Smooth muscle cell of the brain vasculature (primary cell): ENCODE data around the gene FOXQ1.
A peak's percentile ranks its signal among the peaks of the same experiment; 100 is the strongest.

Experiments used
- DNase-seq: peaks from one replicate; pipeline ENCODE4 v3.0.0-alpha.2; 2012; ENCODE audit warnings: low read depth, low spot score

Gene FOXQ1

DNA sequence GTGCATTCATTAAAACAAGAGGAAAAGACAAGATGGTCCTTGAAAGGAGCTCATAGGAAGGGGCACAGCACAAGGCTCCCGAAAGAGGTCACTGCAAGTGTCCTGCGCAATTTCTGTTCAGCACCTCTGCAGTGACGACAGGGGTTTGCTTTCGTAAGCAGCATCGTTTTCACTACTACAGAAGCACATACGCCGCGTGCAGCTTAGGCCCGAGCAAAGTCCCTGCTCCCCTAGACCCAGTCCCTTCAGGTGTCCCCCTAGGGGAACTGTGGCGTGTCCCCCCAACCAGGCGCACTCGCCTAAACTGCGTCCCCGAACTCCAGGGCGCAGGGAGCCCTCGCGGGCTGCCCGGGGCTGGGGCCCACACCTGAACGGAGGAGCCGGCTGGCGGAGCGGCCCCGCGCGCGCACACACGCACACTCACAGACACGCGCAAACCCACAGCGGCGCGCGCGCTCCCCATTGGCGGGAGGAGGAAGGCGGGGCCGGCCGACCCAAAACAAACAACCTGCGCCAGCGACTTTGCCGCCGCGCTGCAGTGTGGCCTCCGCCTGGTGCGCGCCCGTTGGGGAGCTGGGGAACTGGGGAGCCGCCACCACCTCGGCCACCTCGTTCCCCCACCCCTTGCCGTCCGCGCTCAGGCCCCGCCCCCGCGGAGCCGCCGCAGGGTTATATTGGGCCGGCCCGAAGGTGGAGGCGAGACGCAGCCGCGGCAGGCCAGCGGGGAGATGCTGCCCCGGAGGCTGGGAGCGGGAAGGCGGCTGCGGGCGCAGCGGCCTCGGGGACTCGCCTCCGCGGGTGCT is at the start of gene FOXQ1:
Gene FOXQ1, plus strand, starts transcription at position 699 of the 803 bp plus-strand sequence. CDS start 607 bp downstream, outside the sequence.
- no peak for DNase-seq

- no peak for DNase-seq
Observed at GRCh38 chr6:1262704-1263038, 49.2 kb upstream of the FOXQ1 start.

DNA sequence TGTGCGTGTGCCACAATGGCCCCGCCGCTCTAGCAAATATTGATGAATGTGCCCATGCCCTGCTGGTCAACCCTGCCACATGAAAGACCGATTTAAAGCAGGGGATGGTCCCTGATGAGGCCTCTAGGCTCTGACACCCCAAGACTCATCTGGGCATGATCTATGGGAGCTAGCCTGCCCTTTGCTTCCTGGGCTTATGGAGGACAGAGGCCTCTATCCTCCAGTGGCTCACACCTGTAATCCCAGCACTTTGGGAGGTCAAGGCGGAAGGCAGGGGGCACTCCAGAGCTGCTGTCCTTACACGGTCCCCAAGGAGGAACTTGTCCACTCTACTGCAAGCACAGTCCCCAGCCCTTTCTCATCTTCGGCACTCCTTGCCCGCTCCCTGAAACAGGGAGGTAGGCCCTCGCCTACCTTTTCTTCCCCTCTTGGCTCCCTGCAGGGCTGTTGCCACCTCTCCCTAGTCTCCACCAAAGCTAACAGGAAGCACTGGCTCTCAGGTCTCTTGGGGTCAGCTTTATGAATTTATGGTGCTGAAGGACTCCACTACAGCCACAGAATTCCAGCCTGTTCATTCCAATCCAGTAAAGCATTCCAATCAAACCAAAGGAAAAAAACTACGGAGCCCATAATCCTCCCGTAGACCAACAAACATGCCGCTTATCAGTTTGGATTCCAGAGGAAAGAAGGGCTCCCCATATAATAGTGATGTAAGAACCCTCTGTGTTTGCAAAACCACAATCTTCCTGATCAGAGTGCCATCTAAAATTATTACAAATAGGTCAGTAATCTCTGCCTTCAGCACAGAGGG is 48.7 kb upstream of the FOXQ1 start:
- DNase-seq, result no peak

GRCh38 chr6:1263850-1264377 is 48.0 kb upstream of the FOXQ1 start:
- DNase-seq, result no peak

GRCh38 chr6:1264619-1265445 is 47.1 kb upstream of the FOXQ1 start:
- DNase-seq, result no peak

DNA sequence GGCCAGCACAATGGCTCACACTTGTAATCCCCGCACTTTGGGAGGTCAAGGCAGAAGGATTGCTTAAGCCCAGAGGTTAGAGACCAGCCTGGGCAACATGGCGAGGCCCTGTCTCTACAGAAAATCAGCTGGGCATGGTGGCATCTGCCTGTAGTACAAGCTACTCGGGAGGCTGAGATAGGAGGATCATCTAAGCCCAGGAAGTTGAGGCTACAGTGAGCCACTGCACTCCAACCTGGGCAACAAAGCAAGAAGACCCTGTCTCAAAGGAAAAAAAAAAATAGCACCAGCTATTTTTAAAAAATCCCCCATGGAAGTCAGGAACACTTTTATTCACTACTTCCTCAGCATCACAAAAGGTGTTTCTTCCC is 45.2 kb upstream of the FOXQ1 start:
- no peak for DNase-seq

- DNase-seq, result no peak
Observed at GRCh38 chr6:1267057-1267732, 44.7 kb upstream of the FOXQ1 start.

- no peak for DNase-seq
Observed at GRCh38 chr6:1267790-1268762, 43.8 kb upstream of the FOXQ1 start.

GRCh38 chr6:1271071-1271763 is 40.7 kb upstream of the FOXQ1 start:
- DNase-seq, result no peak

- DNase-seq, result no peak
Observed at GRCh38 chr6:1278061-1278720, 33.7 kb upstream of the FOXQ1 start.

DNA sequence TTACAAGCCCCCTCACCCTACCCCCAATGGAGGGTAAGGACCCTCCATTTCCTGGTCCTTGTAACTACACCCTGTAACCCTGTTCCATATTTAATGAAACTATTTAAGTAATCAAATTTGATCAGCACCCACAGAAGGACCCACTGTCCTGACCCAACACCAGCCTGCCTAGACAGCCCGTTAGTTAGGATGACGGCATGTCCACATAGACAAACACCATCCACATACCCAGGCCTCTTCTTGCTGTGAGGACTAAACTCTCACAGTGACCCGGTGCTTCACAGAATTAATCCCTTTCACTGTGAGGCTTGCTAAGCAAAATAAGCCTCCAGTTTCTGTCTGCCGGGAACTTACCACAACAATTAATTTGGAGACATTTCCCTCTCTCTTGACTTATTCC is 32.8 kb upstream of the FOXQ1 start:
- no peak for DNase-seq

DNA sequence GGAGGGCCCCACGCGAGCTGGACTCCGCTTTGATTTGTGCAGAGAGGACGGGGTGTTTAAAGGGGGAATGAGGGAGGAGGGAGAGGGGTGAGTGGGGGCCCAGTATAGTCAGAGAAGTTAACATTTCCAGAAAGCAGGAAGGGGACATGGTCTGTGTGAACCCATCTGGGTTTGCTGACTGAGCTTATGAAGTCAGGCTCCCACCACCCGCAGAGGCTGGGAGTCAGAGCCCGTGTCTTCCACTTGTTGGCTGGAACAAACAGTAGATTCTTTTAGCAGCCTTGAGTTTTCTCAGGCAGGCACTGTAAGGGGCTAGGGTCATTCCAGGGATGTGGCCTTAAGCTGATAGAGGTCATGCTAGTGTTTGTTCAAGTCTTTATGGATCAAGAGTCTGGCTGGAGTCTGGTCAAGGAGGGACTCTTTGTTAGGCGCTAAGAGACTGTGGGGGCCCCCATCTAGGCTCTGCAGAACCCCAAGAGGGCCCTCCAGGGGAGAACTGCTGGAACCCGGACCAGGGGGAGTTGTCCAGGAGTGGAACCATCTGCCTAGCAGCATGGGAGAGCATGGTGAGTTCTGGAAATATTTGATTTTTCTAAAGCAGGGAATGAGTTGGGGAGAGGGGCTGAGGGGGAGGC is 31.1 kb upstream of the FOXQ1 start:
- no peak for DNase-seq

DNA sequence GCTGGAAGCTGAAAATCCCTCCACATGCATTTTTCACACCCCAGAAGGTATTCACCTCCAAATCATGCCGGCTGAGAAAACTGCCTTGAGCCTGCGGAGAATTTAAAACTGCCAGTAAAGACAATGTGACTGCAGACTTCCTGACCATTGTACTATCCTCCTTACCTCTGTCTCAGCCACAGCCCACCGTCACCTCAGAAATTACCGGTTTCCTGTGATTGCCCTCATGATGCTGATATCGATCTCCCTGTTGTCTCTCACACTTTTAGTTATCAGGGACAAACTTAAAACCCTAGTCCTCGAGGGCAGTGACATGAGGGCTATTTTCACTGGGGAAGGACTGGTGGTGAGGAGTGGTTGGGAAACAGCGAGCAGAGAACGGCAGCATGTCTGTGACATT is 30.2 kb upstream of the FOXQ1 start:
- no peak for DNase-seq

- DNase-seq, result no peak
Observed at GRCh38 chr6:1283501-1283900, 28.4 kb upstream of the FOXQ1 start.

DNA sequence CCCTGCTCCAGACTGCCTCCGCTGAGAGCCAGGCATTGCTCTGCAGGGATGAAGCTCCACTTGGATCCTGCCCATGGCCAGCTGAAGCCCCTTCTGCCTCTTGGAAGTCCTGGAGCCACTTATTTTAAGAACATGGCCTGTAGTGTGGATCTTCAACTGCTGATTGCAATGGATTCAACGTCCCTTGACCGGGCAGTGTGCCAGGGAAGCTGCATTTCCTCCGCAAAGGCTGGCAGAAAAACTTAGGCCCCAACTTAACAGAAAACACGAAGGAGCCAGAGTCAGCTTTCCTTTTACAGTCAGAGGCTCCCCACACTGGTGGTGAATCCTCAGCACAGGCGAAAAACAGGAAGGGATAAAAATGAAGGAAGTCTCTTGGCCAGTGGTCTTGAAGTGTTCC is 26.3 kb upstream of the FOXQ1 start:
- peak; percentile 2 for DNase-seq

- peak; percentile 35 for DNase-seq
Observed at GRCh38 chr6:1285956-1286355, 25.9 kb upstream of the FOXQ1 start.

GRCh38 chr6:1287103-1287591 is 24.8 kb upstream of the FOXQ1 start:
- peak; percentile 29 for DNase-seq

- no peak for DNase-seq
Observed at GRCh38 chr6:1290086-1290485, 21.8 kb upstream of the FOXQ1 start.
